DMS153 treated with DMSO at 0.1 percent for 48 hours (cell line): ENCODE data around the gene IDH3B.

ENCODE experiments used
- DNase-seq: peaks from one replicate; lab custom pipeline; 2025; ENCODE audit not compliant: unreplicated experiment; lab: John Stamatoyannopoulos, UW

IDH3B gene

GRCh38 chr20:2624190-2624589 lies 39.8 kb downstream of the IDH3B start:
- no peak for DNase-seq

- DNase-seq: no peak
Observed at GRCh38 chr20:2619961-2620595, 43.9 kb downstream of the IDH3B start.

DNA sequence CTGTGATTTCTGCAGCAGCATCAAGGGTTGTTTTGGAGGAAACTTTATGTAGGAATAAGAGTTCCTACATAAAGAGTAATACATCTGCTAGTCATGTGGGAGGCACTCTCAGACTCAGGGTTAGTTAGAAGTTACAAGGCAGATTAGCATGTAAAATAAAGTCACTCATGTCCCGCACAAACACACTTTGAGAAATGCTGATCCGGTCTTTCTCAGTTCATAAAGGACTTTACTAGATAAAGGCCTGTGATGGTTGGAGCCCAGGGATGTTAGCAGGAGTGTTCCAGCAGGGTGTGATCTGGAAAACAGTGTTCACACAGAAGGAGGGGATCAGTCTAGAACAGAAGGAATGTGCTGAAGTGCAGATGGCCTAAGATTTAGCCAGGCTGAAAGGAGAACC lies 44.7 kb downstream of the IDH3B start:
- DNase-seq: no peak

DNA sequence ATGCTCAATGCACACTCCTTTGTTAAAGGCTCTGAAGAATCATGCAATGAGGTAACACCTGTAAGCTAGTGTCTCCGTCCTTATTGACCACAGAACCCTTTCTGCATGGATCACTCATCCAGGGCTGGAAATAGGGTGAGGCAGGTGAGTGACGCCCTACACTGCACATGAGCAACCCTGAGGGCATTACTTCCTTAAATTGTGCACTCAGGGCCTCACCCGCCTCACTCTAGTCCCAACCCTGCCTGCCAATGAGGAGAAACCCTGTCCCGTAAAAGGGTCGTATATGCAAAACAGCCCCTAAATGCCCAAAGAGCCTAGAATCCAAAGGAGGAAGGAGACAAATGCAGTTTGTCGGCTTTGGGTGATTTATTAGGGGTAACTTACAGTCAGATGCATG lies 45.2 kb downstream of the IDH3B start:
- DNase-seq: no peak

DNA sequence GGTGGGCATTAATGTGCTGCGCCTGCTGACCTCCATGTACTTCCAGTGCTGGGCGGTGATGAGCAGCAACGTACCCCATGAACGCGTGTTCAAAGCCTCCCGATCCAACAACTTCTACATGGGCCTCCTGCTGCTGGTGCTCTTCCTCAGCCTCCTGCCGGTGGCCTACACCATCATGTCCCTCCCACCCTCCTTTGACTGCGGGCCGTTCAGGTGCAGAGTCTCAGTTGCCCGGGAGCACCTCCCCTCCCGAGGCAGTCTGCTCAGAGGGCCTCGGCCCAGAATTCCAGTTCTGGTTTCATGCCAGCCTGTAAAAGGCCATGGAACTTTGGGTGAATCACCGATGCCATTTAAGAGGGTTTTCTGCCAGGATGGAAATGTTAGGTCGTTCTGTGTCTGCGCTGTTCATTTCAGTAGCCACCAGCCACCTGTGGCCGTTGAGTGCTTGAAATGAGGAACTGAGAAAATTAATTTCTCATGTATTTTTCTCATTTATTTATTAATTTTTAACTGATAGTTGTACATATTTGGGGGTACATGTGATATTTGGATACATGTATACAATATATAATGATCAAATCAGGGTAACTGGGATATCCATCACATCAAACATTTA lies 46.8 kb downstream of the IDH3B start:
- DNase-seq: no peak

DNA sequence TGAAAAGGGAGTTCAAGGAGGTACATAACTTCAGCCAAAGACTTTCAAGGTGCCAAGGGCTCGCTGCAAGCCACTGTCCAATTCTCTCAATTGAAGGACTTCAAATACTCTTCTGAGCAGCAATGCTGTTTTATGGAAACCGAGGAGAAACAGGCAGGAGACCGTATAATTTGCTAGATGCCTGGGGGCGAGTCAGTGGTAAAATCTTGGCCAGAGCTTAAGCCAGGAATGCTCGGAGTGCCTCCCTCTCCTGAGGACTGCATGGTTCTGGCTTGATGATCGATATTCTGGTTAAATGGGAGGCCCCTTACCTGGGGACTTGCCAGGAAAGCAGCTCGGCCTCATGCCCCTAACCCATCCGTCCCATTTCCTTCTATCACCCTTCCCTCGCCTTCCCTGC lies 47.4 kb downstream of the IDH3B start:
- DNase-seq: no peak

DNA sequence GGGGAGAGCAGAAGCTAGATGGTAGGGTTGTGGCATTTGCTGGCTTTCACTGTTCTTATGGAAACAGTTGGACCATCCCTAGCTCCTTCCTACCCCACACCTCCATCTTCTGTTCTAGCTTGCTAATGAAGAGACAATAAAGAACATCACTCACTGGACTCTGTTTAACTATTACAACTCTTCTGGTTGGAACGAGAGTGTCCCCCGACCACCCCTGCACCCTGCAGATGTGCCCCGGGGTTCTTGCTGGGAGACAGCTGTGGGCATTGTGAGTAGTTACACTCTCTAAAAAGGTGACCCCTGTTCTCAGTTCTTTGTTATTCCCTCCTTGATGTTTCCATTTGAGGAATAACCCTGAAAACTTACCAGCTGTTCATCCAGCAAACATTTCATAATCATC lies 51.9 kb downstream of the IDH3B start:
- no peak for DNase-seq

GRCh38 chr20:2610941-2611720 lies 52.9 kb downstream of the IDH3B start:
- DNase-seq: peak; percentile 2

DNA sequence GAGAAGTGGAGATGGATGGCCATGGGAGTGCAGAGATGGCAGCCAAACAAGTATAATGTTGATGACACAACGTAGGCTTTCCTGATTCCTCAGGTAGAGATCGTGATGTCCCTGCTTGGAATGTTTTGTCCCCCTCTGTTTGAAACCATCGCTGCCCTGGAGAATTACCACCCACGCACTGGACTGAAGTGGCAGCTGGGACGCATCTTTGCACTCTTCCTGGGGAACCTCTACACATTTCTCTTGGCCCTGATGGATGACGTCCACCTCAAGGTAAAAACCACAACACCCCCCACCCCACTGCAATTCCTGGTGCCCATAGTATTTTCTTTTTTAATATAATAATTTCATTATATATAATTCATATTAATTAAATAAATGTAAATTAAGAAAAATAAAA lies 53.7 kb downstream of the IDH3B start:
- no peak for DNase-seq
